ENCODE data around the gene SEZ6.

Gene SEZ6

DNA sequence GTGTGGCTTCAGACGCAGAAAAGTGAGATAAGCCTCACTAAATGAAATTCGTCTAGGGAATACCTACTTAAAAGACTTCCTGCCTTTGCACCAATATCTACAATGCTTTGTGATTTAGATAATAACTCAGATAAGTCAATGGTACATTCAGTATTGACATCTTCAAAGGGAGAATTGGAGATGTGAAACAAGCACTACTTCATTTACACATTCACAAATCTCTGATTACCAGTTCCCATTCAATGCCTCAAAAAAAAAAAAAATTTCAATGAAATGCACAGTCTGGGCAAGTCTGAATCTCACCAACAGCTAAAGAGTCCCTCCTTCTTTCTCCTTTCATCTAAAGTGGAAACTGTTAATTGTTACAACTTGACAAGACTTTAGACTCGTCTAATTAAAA, 58.2 kb downstream of the SEZ6 start:
- H3K4me3 ChIP-seq (replicated peaks; ENCODE audit: low read depth, low read length): no peak overlapping the region
- DNase-seq (ENCODE audit: low read depth): no peak
- no peak for TF ChIP-seq CTCF (IDR thresholded peaks at IDR 0.05; ENCODE audit: low read length, missing control alignments)

- no peak for TF ChIP-seq CTCF (IDR thresholded peaks at IDR 0.05; ENCODE audit: low read length, missing control alignments)
- DNase-seq (ENCODE audit: low read depth): peak; percentile 80
- H3K4me3 ChIP-seq (replicated peaks; ENCODE audit: low read depth, low read length): peak overlapping the region; percentile 6
Observed at GRCh38 chr17:28946239-28946638, 59.6 kb downstream of the SEZ6 start.

- peak; percentile 38 for DNase-seq (ENCODE audit: low read depth)
- TF ChIP-seq CTCF (IDR thresholded peaks at IDR 0.05; ENCODE audit: low read length, missing control alignments): no peak
Observed at GRCh38 chr17:28944862-28945741, 60.7 kb downstream of the SEZ6 start.

DNA sequence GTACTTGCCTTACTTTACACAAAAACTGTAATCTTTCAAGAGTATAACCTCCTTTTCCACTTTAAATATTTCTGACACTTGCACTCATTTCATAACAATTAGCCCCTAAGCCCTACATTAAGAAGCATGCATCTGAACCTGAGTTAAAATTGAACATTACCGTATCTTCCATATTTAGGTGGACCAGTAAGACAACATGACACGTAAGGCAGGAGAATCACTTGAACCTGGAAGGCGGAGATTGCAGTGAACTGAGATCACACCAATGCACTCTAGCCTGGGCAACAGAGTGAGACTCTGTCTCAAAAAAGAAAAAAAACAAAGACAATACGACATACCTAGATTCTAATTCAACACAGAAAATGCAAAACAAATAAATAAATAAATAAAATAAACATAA, 61.5 kb downstream of the SEZ6 start:
- no peak overlapping the region for H3K4me3 ChIP-seq (replicated peaks; ENCODE audit: low read depth, low read length)
- no peak for DNase-seq (ENCODE audit: low read depth)

More at GRCh38 chr17:28944862-28945741, 60.7 kb downstream of the SEZ6 start:
- H3K4me3 ChIP-seq (replicated peaks; ENCODE audit: low read depth, low read length): no peak overlapping the region

DNA sequence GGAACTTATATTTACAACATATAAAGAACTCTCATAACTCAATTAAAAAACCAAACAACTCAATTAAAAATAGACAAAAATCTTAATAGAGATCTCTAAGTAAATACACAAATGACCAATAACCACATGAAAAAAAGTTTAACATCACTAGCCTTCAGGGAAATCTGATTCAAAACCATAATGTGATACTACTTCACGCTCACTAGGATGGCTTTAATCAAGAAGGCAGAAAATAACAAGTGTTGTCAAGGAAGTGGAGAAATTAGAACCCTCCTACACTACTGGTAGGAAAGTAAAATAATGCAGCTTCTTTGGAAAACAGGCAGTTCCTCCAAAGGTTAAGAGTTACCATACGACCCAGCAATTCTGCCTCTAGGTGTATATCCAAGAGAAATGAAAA, 62.9 kb downstream of the SEZ6 start:
- DNase-seq (ENCODE audit: low read depth): no peak
- no peak overlapping the region for H3K4me3 ChIP-seq (replicated peaks; ENCODE audit: low read depth, low read length)
- no peak for TF ChIP-seq CTCF (IDR thresholded peaks at IDR 0.05; ENCODE audit: low read length, missing control alignments)

More for the DNA sequence above, 61.5 kb downstream of the SEZ6 start:
- TF ChIP-seq CTCF (IDR thresholded peaks at IDR 0.05; ENCODE audit: low read length, missing control alignments): no peak

DNA sequence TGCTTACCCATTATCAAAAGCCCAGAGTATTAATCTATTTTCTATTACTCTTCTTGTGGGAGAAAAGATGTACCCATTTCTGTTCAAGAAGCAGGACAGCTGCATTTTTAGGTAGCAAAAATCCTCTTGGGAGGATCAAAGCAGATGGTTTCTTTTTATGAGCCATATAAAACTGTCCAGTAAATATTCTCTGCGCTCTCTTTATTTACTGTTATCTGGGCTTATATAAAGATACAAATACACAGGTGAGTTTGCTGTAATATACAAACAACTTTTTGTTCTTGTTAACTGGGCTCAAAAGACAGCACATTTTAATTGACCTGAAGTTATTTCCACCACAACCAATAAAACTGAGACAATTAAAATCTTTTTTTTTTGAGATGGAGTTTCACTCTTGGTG, 64.6 kb downstream of the SEZ6 start:
- no peak overlapping the region for H3K4me3 ChIP-seq (replicated peaks; ENCODE audit: low read depth, low read length)
- no peak for DNase-seq (ENCODE audit: low read depth)
- no peak for TF ChIP-seq CTCF (IDR thresholded peaks at IDR 0.05; ENCODE audit: low read length, missing control alignments)

DNA sequence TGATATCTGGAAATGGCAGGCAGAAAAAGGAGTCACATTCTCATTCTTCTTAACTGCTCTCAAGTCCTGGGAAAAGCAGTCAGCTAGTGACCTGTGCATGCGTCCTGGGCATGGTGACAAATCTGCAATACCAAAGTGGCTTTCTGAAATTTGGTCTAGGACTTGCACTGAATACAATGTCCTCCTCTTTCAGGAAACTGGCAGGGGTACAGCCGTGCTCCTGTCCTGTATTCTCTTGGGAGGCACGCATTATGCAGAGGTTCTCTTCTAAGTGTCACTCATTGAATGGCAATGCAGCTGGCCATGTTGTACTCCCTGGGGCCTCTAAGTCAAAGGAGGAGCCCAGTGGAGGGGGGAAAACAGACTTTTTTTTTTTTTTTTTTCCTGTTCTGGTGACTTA, 65.2 kb downstream of the SEZ6 start:
- DNase-seq (ENCODE audit: low read depth): no peak
- TF ChIP-seq CTCF (IDR thresholded peaks at IDR 0.05; ENCODE audit: low read length, missing control alignments): no peak
- no peak overlapping the region for H3K4me3 ChIP-seq (replicated peaks; ENCODE audit: low read depth, low read length)

All from fibroblast of pulmonary artery (primary cell).